WTC11 (cell line): ENCODE data around the gene GALNT17. TPM values are rescaled to one million over a fixed set of nuclear protein-coding genes. Genes with fewer than 3 reads are reported as not detected.

Source experiments
- ATAC-seq: fragments of 200-7000 bp; cut with Tn5 transposase; 2 replicates; pipeline ENCODE4 v1.10.0; 2021; ENCODE audit warnings: mild to moderate bottlenecking, moderate library complexity
- CTCF ChIA-PET: fragments of 300-600 bp; sonication (Branson Sonifier 250); formaldehyde crosslinking; loops from one replicate; lab custom pipeline; 2021; ENCODE audit warnings: antibody characterized with exemption; lab: Charles Lee
- POLR2A ChIA-PET: fragments of 350-600 bp; sonication (Branson Sonifier 250); formaldehyde crosslinking; loops from one replicate; lab custom pipeline; 2021; ENCODE audit warnings: antibody characterized with exemption; lab: Charles Lee
- DNase-seq: peaks from one replicate; pipeline ENCODE4 v3.0.0; 2021; ENCODE audit warnings: low spot score
- H3K27ac Mint-ChIP-seq: 2 replicates; pipeline ENCODE4 v1.8.0; 2021; ENCODE audit warnings: mixed read lengths
- H3K27me3 Mint-ChIP-seq: 2 replicates; pipeline ENCODE4 v1.8.0; 2021; ENCODE audit warnings: low read depth, mild to moderate bottlenecking, moderate library complexity, mixed read lengths
- H3K36me3 Mint-ChIP-seq: 2 replicates; pipeline ENCODE4 v1.8.0; 2021; ENCODE audit warnings: mixed read lengths
- H3K4me1 Mint-ChIP-seq: 2 replicates; pipeline ENCODE4 v1.8.0; 2022; ENCODE audit warnings: mixed read lengths
- H3K4me3 Mint-ChIP-seq: 2 replicates; pipeline ENCODE4 v1.8.0; 2021; ENCODE audit warnings: mild to moderate bottlenecking, moderate library complexity, mixed read lengths
- H3K9me3 Mint-ChIP-seq: 2 replicates; pipeline ENCODE4 v1.8.0; 2021; ENCODE audit warnings: mixed read lengths
- AFF4 ChIP-seq: sonication (generic); formaldehyde crosslinking; IDR thresholded peaks from 2 replicates; pipeline ENCODE4 v1.8.1; 2023; ENCODE audit warnings: mild to moderate bottlenecking, missing genetic modification reagents, borderline replicate concordance
- ESRRA ChIP-seq: sonication (generic); formaldehyde crosslinking; IDR thresholded peaks from 2 replicates; pipeline ENCODE4 v1.8.1; 2022; ENCODE audit warnings: mild to moderate bottlenecking, missing genetic modification reagents, borderline replicate concordance
- ETV6 ChIP-seq: sonication (generic); formaldehyde crosslinking; IDR thresholded peaks from 2 replicates; pipeline ENCODE4 v1.8.1; 2022; ENCODE audit warnings: mild to moderate bottlenecking, missing genetic modification reagents
- FOXK1 ChIP-seq: sonication (generic); formaldehyde crosslinking; IDR thresholded peaks from 2 replicates; pipeline ENCODE4 v1.8.0; 2022; ENCODE audit warnings: mild to moderate bottlenecking, moderate library complexity, missing genetic modification reagents
- JAZF1 ChIP-seq: fragments of 250-450 bp; sonication (Bioruptor Pico); IDR thresholded peaks from 2 replicates; pipeline ENCODE4 v1.9.0; 2021; ENCODE audit warnings: moderate library complexity, mild to moderate bottlenecking, inconsistent platforms
- JUN ChIP-seq: sonication (generic); formaldehyde crosslinking; IDR thresholded peaks from 2 replicates; pipeline ENCODE4 v1.8.0; 2023; ENCODE audit warnings: mild to moderate bottlenecking, missing genetic modification reagents
- MAX ChIP-seq: sonication (generic); formaldehyde crosslinking; IDR thresholded peaks from 2 replicates; pipeline ENCODE4 v1.8.0; 2022; ENCODE audit warnings: mild to moderate bottlenecking, missing genetic modification reagents
- MXD4 ChIP-seq: fragments of 250-450 bp; sonication (Bioruptor Pico); IDR thresholded peaks from 2 replicates; pipeline ENCODE4 v1.8.0; 2021; ENCODE audit warnings: mild to moderate bottlenecking, moderate library complexity, borderline replicate concordance
- NR1H2 ChIP-seq: sonication (generic); formaldehyde crosslinking; IDR thresholded peaks from 2 replicates; pipeline ENCODE4 v1.9.0; 2021; ENCODE audit warnings: mild to moderate bottlenecking, moderate library complexity, missing genetic modification reagents
- NR3C1 ChIP-seq: sonication (generic); formaldehyde crosslinking; conservative IDR thresholded peaks from 2 replicates; pipeline ENCODE4 v1.8.1; 2023; ENCODE audit warnings: low read depth, mild to moderate bottlenecking, missing genetic modification reagents
- OVOL2 ChIP-seq: fragments of 250-450 bp; sonication (Bioruptor Pico); IDR thresholded peaks from 2 replicates; pipeline ENCODE4 v1.9.0; 2021; ENCODE audit warnings: mild to moderate bottlenecking, borderline replicate concordance
- PREB ChIP-seq: sonication (generic); formaldehyde crosslinking; IDR thresholded peaks from 2 replicates; pipeline ENCODE4 v1.8.1; 2022; ENCODE audit warnings: mild to moderate bottlenecking, missing genetic modification reagents, moderate library complexity, borderline replicate concordance
- RELA ChIP-seq: sonication (generic); formaldehyde crosslinking; IDR thresholded peaks from 2 replicates; pipeline ENCODE4 v1.8.1; 2022; ENCODE audit warnings: missing genetic modification reagents, mild to moderate bottlenecking, borderline replicate concordance
- SP1 ChIP-seq: sonication (generic); formaldehyde crosslinking; conservative IDR thresholded peaks from 2 replicates; pipeline ENCODE4 v1.8.1; 2022; ENCODE audit warnings: missing genetic modification reagents
- USF2 ChIP-seq: sonication (generic); formaldehyde crosslinking; IDR thresholded peaks from 2 replicates; pipeline ENCODE4 v1.8.1; 2023; ENCODE audit warnings: mild to moderate bottlenecking, missing genetic modification reagents, moderate library complexity
- ZNF121 ChIP-seq: sonication (generic); formaldehyde crosslinking; IDR thresholded peaks from 2 replicates; pipeline ENCODE4 v1.8.0; 2023; ENCODE audit warnings: missing genetic modification reagents
- ZNF219 ChIP-seq: sonication (generic); formaldehyde crosslinking; IDR thresholded peaks from 2 replicates; pipeline ENCODE4 v1.8.0; 2023; ENCODE audit warnings: missing genetic modification reagents, mild to moderate bottlenecking, borderline replicate concordance
- ZNF281 ChIP-seq: sonication (generic); formaldehyde crosslinking; IDR thresholded peaks from 2 replicates; pipeline ENCODE4 v1.8.0; 2023; ENCODE audit warnings: mild to moderate bottlenecking, missing genetic modification reagents
- ZNF317 ChIP-seq: sonication (generic); formaldehyde crosslinking; IDR thresholded peaks from 2 replicates; pipeline ENCODE4 v1.8.1; 2023; ENCODE audit warnings: low read depth, mild to moderate bottlenecking, moderate library complexity, missing genetic modification reagents, borderline replicate concordance
- total RNA-seq: library from RNA; stranded (reverse); gene quantifications from 3 replicates; pipeline ENCODE4 v1.2.3, GENCODE V29; 2021

The GALNT17 gene
- total RNA-seq, 1 experiment from 2014 or later, result 61.1 TPM

- TF ChIP-seq ZNF281 (CRISPR knock-in tag) (no peak), AFF4 (no peak), ZNF317 (CRISPR knock-in tag) (no peak)
Measured at GRCh38 chr7:71429083-71429482, 297.1 kb downstream of the GALNT17 start (continued).

GRCh38 chr7:71430246-71430645 is 298.3 kb downstream of the GALNT17 start:
- H3K27ac Mint-ChIP-seq, result no peak overlapping the region
- H3K36me3 Mint-ChIP-seq, result peaks cover 82% of the 10 kb centered on the region
- ChIA-PET POLR2A (no interaction called here), CTCF (no interaction called here)
- TF ChIP-seq ZNF219 (CRISPR knock-in tag), result no peak
- TF ChIP-seq NR3C1, result no peak
- TF ChIP-seq MXD4, result no peak
- TF ChIP-seq JAZF1 (CRISPR knock-in tag), result no peak
- TF ChIP-seq RELA, result no peak
- TF ChIP-seq ETV6, result no peak
- no peak for TF ChIP-seq PREB (CRISPR knock-in tag)
- no peak for TF ChIP-seq FOXK1 (CRISPR knock-in tag)
- TF ChIP-seq MAX (CRISPR knock-in tag), result no peak
- no peak for TF ChIP-seq NR1H2
- TF ChIP-seq JUN (CRISPR knock-in tag), result no peak
- no peak for TF ChIP-seq USF2 (CRISPR knock-in tag)
- no peak for TF ChIP-seq OVOL2
- TF ChIP-seq SP1, result no peak
- TF ChIP-seq ESRRA (CRISPR knock-in tag), result no peak
- TF ChIP-seq ZNF121, result no peak
- H3K27me3 Mint-ChIP-seq, result no peaks in the 10 kb centered on the region
- peaks cover 32% of the 10 kb centered on the region for H3K4me1 Mint-ChIP-seq
- H3K4me3 Mint-ChIP-seq, result no peak overlapping the region
- DNase-seq, result no peak
- ATAC-seq, result no peak
- H3K9me3 Mint-ChIP-seq, result peaks cover 7% of the 10 kb centered on the region; the same call in 1 of the 2 replicates
